Liver (tissue), 9 donors: Measurements from ENCODE around the gene TSC22D3. TPM values are rescaled to one million over a fixed set of nuclear protein-coding genes. Genes with fewer than 3 reads are reported as not detected.

Experiments
- DNase-seq: peaks from one replicate; pipeline ENCODE4 v3.0.0-alpha.2; 2017; ENCODE audit warnings: low spot score
- H3K27ac ChIP-seq, 2 donors: one replicate each; pipeline ENCODE4 v1.7.0; 2013; ENCODE audit warnings: inconsistent platforms in 2 of 2, low read length in 2 of 2, control low read depth in 1 of 2, low read depth in 1 of 2, mild to moderate bottlenecking in 1 of 2
- H3K27me3 ChIP-seq, 4 donors: one replicate each; pipeline versions ENCODE4 v1.6.1 to v1.7.0; 2013; ENCODE audit warnings: low read length in 3 of 4, inconsistent platforms in 1 of 4, mild to moderate bottlenecking in 1 of 4, moderate library complexity in 1 of 4; ENCODE audit not compliant: control insufficient read depth in 4 of 4, insufficient read depth in 4 of 4
- H3K36me3 ChIP-seq, 4 donors: one replicate each; pipeline versions ENCODE4 v1.6.1 to v1.7.0; 2013; ENCODE audit warnings: low read length in 3 of 4, mild to moderate bottlenecking in 3 of 4, low read depth in 1 of 4, moderate library complexity in 1 of 4; ENCODE audit not compliant: control insufficient read depth in 4 of 4, insufficient read depth in 3 of 4
- H3K4me1 ChIP-seq, 4 donors: one replicate each; pipeline versions ENCODE4 v1.6.1 to v1.7.0; 2013; ENCODE audit warnings: low read length in 3 of 4, mild to moderate bottlenecking in 3 of 4, moderate library complexity in 1 of 4; ENCODE audit not compliant: control insufficient read depth in 4 of 4, insufficient read depth in 4 of 4
- H3K4me3 ChIP-seq, 3 donors: one replicate each; pipeline versions ENCODE4 v1.6.1 to v1.7.0; 2013; ENCODE audit warnings: low read length in 3 of 3, control low read depth in 1 of 3, low read depth in 1 of 3, mild to moderate bottlenecking in 1 of 3
- H3K9ac ChIP-seq, 2 donors: one replicate each; pipeline ENCODE4 v1.7.0; 2013; ENCODE audit warnings: low read length in 2 of 2, mild to moderate bottlenecking in 2 of 2, moderate library complexity in 2 of 2, control low read depth in 1 of 2, low read depth in 1 of 2
- H3K9me3 ChIP-seq, 4 donors: one replicate each; pipeline versions ENCODE4 v1.6.1 to v1.7.0; 2013; ENCODE audit warnings: low read length in 3 of 4; ENCODE audit not compliant: control insufficient read depth in 4 of 4
- EGR1 ChIP-seq, 2 donors: IDR thresholded peaks; 2 replicates each; pipeline ENCODE4 v1.6.1; 2016 to 2018; ENCODE audit warnings: antibody characterized with exemption in 2 of 2, low read depth in 2 of 2
- FOXA1 ChIP-seq: IDR thresholded peaks from 2 replicates; pipeline ENCODE4 v1.6.1; 2016; ENCODE audit warnings: antibody characterized with exemption
- FOXA2 ChIP-seq: IDR thresholded peaks from 2 replicates; pipeline ENCODE4 v1.6.1; 2016; ENCODE audit warnings: antibody characterized with exemption
- GABPA ChIP-seq, 2 donors: IDR thresholded peaks in 1 of 2; conservative IDR thresholded peaks in 1 of 2; 2 replicates each; pipeline ENCODE4 v1.6.1; 2016; ENCODE audit warnings: antibody characterized with exemption in 2 of 2, mild to moderate bottlenecking in 1 of 2, moderate library complexity in 1 of 2
- HNF4A ChIP-seq, 2 donors: conservative IDR thresholded peaks; 2 replicates each; pipeline ENCODE4 v1.6.1; 2016; ENCODE audit warnings: antibody characterized with exemption in 2 of 2, mild to moderate bottlenecking in 2 of 2
- HNF4G ChIP-seq: IDR thresholded peaks from 2 replicates; pipeline ENCODE4 v1.6.1; 2016; ENCODE audit warnings: antibody characterized with exemption
- JUND ChIP-seq, 2 donors: IDR thresholded peaks; 2 replicates each; pipeline ENCODE4 v1.6.1; 2016; ENCODE audit warnings: antibody characterized with exemption in 2 of 2
- NR2F2 ChIP-seq: IDR thresholded peaks from 2 replicates; pipeline ENCODE4 v1.6.1; 2016; ENCODE audit warnings: antibody characterized with exemption
- RAD21 ChIP-seq, 2 donors: IDR thresholded peaks; 2 replicates each; pipeline ENCODE4 v1.6.1; 2016; ENCODE audit warnings: antibody characterized with exemption in 2 of 2, mild to moderate bottlenecking in 2 of 2
- RXRA ChIP-seq, 2 donors: IDR thresholded peaks; 2 replicates each; pipeline ENCODE4 v1.6.1; 2017 to 2018; ENCODE audit warnings: antibody characterized with exemption in 2 of 2, mild to moderate bottlenecking in 1 of 2
- SP1 ChIP-seq: IDR thresholded peaks from 2 replicates; pipeline ENCODE4 v1.6.1; 2018; ENCODE audit warnings: antibody characterized with exemption, mild to moderate bottlenecking
- TAF1 ChIP-seq: conservative IDR thresholded peaks from 2 replicates; pipeline ENCODE4 v1.6.1; 2016; ENCODE audit warnings: antibody characterized with exemption, mild to moderate bottlenecking
- YY1 ChIP-seq: IDR thresholded peaks from 2 replicates; pipeline ENCODE4 v1.6.1; 2016; ENCODE audit warnings: antibody characterized with exemption, mild to moderate bottlenecking
- WGBS: extraction: QIAGEN DNeasy Blood & Tissue Kit; methylation state at CpG from one replicate; pipeline ENCODE4 v1.1.7; 2013; 5-methylcytosine and 5-hydroxymethylcytosine counted together
- polyA plus RNA-seq, 2 donors: library from polyadenylated mRNA; stranded (reverse) in 1 of 2; unstranded in 1 of 2; fragments of 200-250 nt in 1 of 2; fragments of >200 nt in 1 of 2; fragmentation: Nextera tagmentation in 1 of 2; extraction: Ambion mirVana in 1 of 2; gene quantifications; one replicate each; pipeline versions ENCODE4 v1.2.1 to v1.2.3, GENCODE V29; 2013 to 2015
- total RNA-seq, 2 donors: library from RNA; depleted of rRNA; stranded (reverse); fragments of >200 nt; gene quantifications; one replicate each; pipeline ENCODE4 v1.2.3, GENCODE V29; 2014
- TF ChIP-seq, protein P1 (sequence below): fragments of 150-350 bp; IDR thresholded peaks from 2 replicates; pipeline ENCODE4 v1.5.1; 2017; ENCODE audit warnings: improper control_type of control experiment, low read depth, low read length; ENCODE audit not compliant: missing input control
- TF ChIP-seq, protein P2 (sequence below): IDR thresholded peaks from 2 replicates; pipeline ENCODE4 v1.6.1; 2016; ENCODE audit warnings: antibody characterized with exemption
- TF ChIP-seq, protein P3 (sequence below): IDR thresholded peaks from 2 replicates; pipeline ENCODE4 v1.6.1; 2016; ENCODE audit warnings: antibody characterized with exemption
- TF ChIP-seq, protein P4 (sequence below): IDR thresholded peaks from 2 replicates; pipeline ENCODE4 v1.6.1; 2016; ENCODE audit warnings: antibody characterized with exemption
- TF ChIP-seq, protein P5 (sequence below): IDR thresholded peaks from 2 replicates; pipeline ENCODE4 v1.6.1; 2016; ENCODE audit warnings: antibody characterized with exemption, mild to moderate bottlenecking
- donor health status: healthy.
- donor health status: healthy.
- donor health status: healthy.
- donor health status: healthy.
- donor health status: healthy.

The TSC22D3 gene
- total and polyA plus RNA-seq, 4 donors: 10.5 to 128 (median 48.1) TPM

DNA sequence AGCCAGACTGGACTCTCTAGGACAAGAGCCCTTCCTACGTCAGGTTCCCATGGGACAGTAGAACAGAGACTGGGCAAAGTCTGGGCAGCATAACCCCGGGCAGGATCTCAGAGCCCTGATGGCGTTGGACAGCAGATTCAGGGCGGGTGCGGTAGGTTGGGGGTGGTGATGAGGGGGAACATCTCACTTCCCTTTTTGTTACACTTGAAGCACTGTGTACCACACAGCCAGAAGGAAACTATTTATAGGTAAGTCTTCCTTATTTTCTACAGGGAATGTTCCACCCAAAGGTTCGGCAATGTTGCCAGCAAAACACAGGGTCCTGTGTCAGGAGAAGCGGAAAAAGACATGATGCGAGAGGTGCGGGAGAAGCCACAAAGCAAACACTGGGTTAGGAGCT lies 54.3 kb downstream of the TSC22D3 start:
- Histone ChIP-seq H3K4me1 (peaks cover 13 to 22% (median 14%) of the 10 kb centered on the region in 4 donors), H3K9me3 (no peaks in the 10 kb centered on the region), H3K27me3 (no peaks in the 10 kb centered on the region), H3K4me3 (no peak overlapping the region), H3K36me3 (no peaks in the 10 kb centered on the region), H3K27ac (peak overlapping the region in 1 of 2 donors; percentile 7), H3K9ac (peak overlapping the region in 1 of 2 donors; percentile 6)
- DNase-seq: no peak
- TF ChIP-seq FOXA2: no peak
- TF ChIP-seq SP1: no peak
- no peak for TF ChIP-seq GABPA (IDR thresholded peaks at IDR 0.05 in 1 of 2, conservative IDR thresholded peaks at IDR 0.05 in 1 of 2)
- no peak for TF ChIP-seq RXRA (IDR thresholded peaks at IDR 0.05)
- TF ChIP-seq YY1: no peak
- TF ChIP-seq, protein P1, sequence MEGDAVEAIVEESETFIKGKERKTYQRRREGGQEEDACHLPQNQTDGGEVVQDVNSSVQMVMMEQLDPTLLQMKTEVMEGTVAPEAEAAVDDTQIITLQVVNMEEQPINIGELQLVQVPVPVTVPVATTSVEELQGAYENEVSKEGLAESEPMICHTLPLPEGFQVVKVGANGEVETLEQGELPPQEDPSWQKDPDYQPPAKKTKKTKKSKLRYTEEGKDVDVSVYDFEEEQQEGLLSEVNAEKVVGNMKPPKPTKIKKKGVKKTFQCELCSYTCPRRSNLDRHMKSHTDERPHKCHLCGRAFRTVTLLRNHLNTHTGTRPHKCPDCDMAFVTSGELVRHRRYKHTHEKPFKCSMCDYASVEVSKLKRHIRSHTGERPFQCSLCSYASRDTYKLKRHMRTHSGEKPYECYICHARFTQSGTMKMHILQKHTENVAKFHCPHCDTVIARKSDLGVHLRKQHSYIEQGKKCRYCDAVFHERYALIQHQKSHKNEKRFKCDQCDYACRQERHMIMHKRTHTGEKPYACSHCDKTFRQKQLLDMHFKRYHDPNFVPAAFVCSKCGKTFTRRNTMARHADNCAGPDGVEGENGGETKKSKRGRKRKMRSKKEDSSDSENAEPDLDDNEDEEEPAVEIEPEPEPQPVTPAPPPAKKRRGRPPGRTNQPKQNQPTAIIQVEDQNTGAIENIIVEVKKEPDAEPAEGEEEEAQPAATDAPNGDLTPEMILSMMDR: no peak
- TF ChIP-seq, protein P2, sequence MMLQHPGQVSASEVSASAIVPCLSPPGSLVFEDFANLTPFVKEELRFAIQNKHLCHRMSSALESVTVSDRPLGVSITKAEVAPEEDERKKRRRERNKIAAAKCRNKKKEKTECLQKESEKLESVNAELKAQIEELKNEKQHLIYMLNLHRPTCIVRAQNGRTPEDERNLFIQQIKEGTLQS: no peak
- TF ChIP-seq, protein P3, sequence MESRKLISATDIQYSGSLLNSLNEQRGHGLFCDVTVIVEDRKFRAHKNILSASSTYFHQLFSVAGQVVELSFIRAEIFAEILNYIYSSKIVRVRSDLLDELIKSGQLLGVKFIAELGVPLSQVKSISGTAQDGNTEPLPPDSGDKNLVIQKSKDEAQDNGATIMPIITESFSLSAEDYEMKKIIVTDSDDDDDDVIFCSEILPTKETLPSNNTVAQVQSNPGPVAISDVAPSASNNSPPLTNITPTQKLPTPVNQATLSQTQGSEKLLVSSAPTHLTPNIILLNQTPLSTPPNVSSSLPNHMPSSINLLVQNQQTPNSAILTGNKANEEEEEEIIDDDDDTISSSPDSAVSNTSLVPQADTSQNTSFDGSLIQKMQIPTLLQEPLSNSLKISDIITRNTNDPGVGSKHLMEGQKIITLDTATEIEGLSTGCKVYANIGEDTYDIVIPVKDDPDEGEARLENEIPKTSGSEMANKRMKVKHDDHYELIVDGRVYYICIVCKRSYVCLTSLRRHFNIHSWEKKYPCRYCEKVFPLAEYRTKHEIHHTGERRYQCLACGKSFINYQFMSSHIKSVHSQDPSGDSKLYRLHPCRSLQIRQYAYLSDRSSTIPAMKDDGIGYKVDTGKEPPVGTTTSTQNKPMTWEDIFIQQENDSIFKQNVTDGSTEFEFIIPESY: no peak
- no peak for TF ChIP-seq EGR1 (IDR thresholded peaks at IDR 0.05; ENCODE audit: low read depth in 2 of 2)
- no peak for TF ChIP-seq HNF4A (conservative IDR thresholded peaks at IDR 0.05)
- TF ChIP-seq HNF4G: no peak
- TF ChIP-seq NR2F2: no peak
- WGBS: 73% methylated on average over 9 of the region's 9 CpGs

DNA sequence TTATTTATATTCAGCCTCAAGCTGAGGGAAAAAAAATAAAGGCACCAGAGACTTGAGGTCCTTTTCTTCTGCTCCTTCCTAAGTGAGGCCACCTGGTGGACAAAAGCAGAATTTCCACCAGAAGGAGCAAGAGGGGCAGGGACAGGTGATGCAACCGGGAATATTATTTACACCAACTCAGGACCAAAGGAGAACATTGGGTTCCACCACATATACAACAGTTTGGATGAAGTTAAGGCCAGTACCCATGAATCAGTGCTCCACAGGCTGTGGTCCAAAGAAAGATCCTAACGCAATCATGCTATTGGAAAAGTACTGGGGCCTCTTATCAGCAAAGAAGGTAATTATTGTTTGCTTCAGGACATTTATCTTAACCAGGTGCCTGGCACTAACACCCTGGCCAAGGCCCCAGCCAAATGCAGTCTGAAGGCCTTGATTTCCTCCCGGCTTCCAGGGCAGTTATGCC lies 57.4 kb downstream of the TSC22D3 start:
- Histone ChIP-seq H3K4me1 (peaks cover 6 to 16% (median 11%) of the 10 kb centered on the region in 4 donors), H3K36me3 (peaks cover 3 to 17% (median 8%) of the 10 kb centered on the region in 4 donors), H3K27ac (peak overlapping the region in 1 of 2 donors; percentile 24), H3K9me3 (no peaks in the 10 kb centered on the region), H3K9ac (no peak overlapping the region), H3K27me3 (no peaks in the 10 kb centered on the region), H3K4me3 (no peak overlapping the region)
- 20% methylated on average over 3 of the region's 3 CpGs for WGBS
- peak; percentile 49 for DNase-seq
- peak; percentile 73 for TF ChIP-seq YY1
- TF ChIP-seq GABPA (IDR thresholded peaks at IDR 0.05 in 1 of 2, conservative IDR thresholded peaks at IDR 0.05 in 1 of 2): no peak
- peak; percentile 78 to 90 for TF ChIP-seq RAD21 (IDR thresholded peaks at IDR 0.05)
- peak; percentile 72 to 81 for TF ChIP-seq HNF4A (conservative IDR thresholded peaks at IDR 0.05)
- TF ChIP-seq JUND (IDR thresholded peaks at IDR 0.05): peak; percentile 87 to 88
- TF ChIP-seq, protein P3: peak; percentile 58
- no peak for TF ChIP-seq FOXA1
- TF ChIP-seq FOXA2: no peak
- TF ChIP-seq, protein P2: peak; percentile 97
- TF ChIP-seq TAF1: peak; percentile 11
- peak; percentile 95 for TF ChIP-seq SP1
- TF ChIP-seq, protein P1: peak; percentile 89
- peak in 1 of 2 donors; percentile 50 for TF ChIP-seq EGR1 (IDR thresholded peaks at IDR 0.05; ENCODE audit: low read depth in 2 of 2)
- TF ChIP-seq, protein P4, sequence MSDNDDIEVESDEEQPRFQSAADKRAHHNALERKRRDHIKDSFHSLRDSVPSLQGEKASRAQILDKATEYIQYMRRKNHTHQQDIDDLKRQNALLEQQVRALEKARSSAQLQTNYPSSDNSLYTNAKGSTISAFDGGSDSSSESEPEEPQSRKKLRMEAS: peak; percentile 83
- TF ChIP-seq, protein P5, sequence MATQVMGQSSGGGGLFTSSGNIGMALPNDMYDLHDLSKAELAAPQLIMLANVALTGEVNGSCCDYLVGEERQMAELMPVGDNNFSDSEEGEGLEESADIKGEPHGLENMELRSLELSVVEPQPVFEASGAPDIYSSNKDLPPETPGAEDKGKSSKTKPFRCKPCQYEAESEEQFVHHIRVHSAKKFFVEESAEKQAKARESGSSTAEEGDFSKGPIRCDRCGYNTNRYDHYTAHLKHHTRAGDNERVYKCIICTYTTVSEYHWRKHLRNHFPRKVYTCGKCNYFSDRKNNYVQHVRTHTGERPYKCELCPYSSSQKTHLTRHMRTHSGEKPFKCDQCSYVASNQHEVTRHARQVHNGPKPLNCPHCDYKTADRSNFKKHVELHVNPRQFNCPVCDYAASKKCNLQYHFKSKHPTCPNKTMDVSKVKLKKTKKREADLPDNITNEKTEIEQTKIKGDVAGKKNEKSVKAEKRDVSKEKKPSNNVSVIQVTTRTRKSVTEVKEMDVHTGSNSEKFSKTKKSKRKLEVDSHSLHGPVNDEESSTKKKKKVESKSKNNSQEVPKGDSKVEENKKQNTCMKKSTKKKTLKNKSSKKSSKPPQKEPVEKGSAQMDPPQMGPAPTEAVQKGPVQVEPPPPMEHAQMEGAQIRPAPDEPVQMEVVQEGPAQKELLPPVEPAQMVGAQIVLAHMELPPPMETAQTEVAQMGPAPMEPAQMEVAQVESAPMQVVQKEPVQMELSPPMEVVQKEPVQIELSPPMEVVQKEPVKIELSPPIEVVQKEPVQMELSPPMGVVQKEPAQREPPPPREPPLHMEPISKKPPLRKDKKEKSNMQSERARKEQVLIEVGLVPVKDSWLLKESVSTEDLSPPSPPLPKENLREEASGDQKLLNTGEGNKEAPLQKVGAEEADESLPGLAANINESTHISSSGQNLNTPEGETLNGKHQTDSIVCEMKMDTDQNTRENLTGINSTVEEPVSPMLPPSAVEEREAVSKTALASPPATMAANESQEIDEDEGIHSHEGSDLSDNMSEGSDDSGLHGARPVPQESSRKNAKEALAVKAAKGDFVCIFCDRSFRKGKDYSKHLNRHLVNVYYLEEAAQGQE: peak; percentile 52
- peak; percentile 48 for TF ChIP-seq HNF4G
- peak; percentile 83 to 88 for TF ChIP-seq RXRA (IDR thresholded peaks at IDR 0.05)
- peak; percentile 44 for TF ChIP-seq NR2F2
